Posterior vena cava (tissue), 2 donors: ENCODE measurements around the gene TRPM2. TPM values are rescaled to one million over a fixed set of nuclear protein-coding genes. Genes with fewer than 3 reads are reported as not detected.
A peak's percentile ranks its signal among the peaks of the same experiment; 100 is the strongest.

Source experiments
- DNase-seq: peaks from one replicate; pipeline ENCODE4 v3.0.0-alpha.2; 2020; ENCODE audit warnings: low spot score
- intact Hi-C, 2 donors: fragments of 100-400 bp; cut with DNase I; formaldehyde crosslinking; loops; one replicate each; pipeline versions ENCODE4 v1.14.1 to v1.14.2; 2022 to 2023
- long read RNA-seq, 2 donors: library from polyadenylated mRNA; unstranded; transcript quantifications; one replicate each; pipeline ENCODE4 v2.0.0, GENCODE V29; 2020 to 2021
- total RNA-seq, 2 donors: library from RNA; stranded (reverse); fragmentation: NEBNext Ultra II Directional; extraction: Animal tissue kit (Norgen Biotek cat#: 25700); gene quantifications; one replicate each; pipeline ENCODE4 v1.2.1, GENCODE V29; 2021
- donor health status: DM: yes; HTN: yes; CAD: no.
- donor health status: DM: yes; HTN: yes; CAD: no.

The TRPM2 gene
- total RNA-seq = 10 to 100 TPM in 1 of 2 donors, 1 to 10 TPM in 1; 7.7 to 11.3 TPM
- long read RNA-seq, donor 1, partial matches to known transcripts = 4 of 4 reads
- long read RNA-seq, donor 1, other reads (novel, unspliced or antisense) = 0 of 4 reads
- long read RNA-seq, donor 2, partial matches to known transcripts = 6 of 6 reads
- long read RNA-seq, donor 2, other reads (novel, unspliced or antisense) = 0 of 6 reads

DNA sequence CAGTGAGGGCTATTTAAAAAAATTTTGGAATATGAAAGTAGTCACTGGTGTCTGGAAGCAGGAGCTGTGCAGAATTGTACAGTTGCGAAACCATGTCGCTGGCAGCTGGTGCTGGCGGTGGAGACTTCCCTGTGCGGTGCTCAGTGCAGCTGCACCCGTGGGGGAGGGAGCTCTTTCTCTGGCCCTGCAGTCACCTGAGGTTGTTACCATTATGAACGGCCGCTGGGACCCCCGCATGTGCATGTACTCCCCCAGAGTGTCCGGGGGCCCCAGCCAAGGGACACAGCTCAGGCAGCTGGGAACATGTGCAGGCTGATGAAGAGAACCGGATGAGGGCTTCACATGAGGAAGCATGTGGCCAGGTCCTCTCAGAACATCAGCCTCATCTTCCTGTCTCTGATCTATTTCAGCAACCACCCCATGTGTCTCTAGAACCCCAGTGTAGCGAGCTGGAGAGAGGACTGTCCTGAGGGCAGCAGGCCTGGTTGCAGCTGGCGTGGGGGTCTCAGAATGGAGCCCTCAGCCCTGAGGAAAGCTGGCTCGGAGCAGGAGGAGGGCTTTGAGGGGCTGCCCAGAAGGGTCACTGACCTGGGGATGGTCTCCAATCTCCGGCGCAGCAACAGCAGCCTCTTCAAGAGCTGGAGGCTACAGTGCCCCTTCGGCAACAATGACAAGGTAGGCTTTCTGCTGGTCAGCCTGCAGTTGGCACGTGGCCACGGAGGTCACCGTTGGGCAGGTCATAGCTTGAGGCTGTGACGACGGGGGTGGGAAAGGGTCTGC, at the start of gene TRPM2:
TSS of gene TRPM2 (plus strand) at position 431 of the 780 bp plus-strand sequence. CDS start at position 511, 80 bp downstream.
- peak; percentile 92 for DNase-seq
- intact Hi-C loops = loop anchor here in 1 of 2 donors (10.0 kb wide), 1 partner anchor 51 kb away; no protein-coding TSS in a partner anchor

DNA sequence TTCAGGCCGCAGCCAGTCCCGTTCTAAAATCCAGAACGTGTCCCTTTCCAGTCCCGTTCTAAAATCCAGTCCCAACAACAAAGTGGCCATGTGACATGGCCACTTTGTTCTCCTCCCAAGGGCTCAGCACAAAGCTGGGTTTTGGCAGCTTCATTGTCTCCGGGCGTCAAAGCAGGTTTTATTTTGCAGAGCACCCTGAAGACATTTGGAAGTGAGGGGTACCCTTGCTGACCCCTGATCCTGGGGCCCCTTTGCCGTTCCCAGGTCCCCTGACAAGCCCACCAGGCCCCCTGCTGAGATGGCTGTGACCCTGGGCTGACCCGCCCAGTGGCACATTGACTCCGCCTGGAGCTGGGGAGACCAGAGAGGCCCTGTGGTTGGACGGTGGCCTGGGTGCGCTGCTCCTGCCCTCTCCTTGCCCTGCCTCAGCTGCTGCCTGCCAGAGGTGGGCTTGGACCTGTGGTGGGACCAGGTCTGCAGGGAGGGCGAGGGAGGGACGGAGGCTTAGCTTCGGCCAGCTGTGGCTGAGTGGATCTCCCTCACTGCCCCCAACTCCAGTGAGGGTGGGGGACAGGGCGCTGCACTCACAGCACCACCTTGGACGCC, 49.3 kb upstream of the TRPM2 start:
- intact Hi-C loops = loop anchor here in 1 of 2 donors (10.0 kb wide), 1 partner anchor 621 kb away; the partner anchor contains the start of gene ITGB2
- no peak for DNase-seq

DNA sequence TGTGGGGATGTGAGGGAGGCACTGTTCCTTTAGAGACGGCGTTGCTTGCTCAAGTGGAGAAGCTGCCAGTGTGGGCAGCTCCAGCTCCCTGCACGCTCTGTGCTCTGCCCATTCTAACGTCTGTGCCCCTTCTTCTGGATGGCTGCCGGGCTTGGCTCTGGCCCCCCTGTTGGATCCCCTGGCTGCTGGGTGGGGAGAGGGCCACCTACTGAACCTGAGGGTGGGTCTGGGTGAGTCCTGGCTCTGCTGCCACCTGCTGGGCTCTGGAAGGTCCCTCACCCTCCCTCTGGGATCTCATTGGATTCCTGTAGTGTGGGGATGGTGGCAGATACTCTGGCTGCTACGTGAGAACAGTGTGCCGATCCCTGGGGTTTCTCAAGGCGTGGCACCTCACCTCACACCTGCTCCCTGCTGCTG, 48.5 kb upstream of the TRPM2 start:
- intact Hi-C loops = loop anchor here in 1 of 2 donors (10.0 kb wide), 1 partner anchor 620 kb away; the partner anchor contains the start of gene ITGB2
- DNase-seq = no peak

DNA sequence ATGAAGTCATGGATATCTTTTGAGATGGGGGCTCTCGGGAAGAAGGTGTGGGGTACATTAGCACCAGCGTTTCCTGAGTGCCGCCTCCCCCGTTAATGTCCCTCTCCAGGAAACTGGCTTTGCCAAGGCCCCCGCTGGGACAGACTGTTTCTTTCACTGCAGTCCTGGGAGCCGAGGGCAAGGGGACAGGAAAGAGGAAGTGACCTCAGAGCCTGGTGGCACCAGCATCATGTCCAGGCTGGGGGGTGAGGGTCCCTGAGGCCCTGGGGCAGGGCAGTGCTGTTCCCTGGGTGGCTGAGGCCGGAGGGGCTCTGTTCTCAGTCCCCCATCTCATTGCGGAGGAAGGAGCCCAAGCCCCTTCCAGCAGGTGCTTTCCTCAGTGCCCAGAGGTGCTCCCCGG, 47.7 kb upstream of the TRPM2 start:
- intact Hi-C loops = loop anchor here in 1 of 2 donors (10.0 kb wide), 1 partner anchor 619 kb away; the partner anchor contains the start of gene ITGB2
- DNase-seq = no peak

DNA sequence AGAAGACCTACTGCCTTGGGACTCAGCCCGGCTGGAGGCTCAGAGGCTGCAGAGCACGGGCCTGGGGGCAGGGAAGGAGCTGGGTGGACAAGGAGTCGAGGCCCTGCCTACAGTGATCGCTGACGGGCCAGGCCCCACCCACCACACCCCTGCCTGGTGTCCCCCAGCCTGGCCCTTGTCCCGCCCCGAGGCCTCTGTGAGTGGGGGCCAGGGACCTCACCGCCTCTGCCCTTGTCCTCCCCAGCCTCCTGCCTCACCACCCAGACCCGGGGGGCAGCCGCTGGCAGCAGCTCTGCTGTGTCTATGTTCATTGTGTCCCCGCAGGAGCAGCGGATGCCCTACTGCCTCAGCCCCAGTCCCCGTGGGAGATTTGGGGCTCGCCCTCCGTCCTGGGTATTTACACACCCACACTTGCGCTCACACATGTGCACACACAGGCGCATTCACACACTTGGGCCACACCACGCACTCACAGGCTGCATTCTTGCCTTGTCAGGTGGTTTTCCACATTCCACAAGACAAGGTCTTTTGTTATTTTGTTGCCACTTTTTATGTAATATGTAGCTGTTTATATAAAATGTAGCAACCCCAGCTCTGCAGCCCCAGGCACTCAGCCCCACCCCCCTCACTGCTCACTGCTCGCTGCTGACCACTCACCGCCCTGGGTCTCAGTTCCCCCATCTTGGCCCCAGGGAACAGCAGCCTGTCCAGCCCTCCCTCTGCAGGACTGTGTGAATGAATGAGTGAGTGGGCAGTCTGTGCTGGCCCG, 46.3 kb upstream of the TRPM2 start:
- DNase-seq = no peak
- intact Hi-C loops = loop anchor here in 1 of 2 donors (10.0 kb wide), 1 partner anchor 618 kb away; the partner anchor contains the start of gene ITGB2

DNA sequence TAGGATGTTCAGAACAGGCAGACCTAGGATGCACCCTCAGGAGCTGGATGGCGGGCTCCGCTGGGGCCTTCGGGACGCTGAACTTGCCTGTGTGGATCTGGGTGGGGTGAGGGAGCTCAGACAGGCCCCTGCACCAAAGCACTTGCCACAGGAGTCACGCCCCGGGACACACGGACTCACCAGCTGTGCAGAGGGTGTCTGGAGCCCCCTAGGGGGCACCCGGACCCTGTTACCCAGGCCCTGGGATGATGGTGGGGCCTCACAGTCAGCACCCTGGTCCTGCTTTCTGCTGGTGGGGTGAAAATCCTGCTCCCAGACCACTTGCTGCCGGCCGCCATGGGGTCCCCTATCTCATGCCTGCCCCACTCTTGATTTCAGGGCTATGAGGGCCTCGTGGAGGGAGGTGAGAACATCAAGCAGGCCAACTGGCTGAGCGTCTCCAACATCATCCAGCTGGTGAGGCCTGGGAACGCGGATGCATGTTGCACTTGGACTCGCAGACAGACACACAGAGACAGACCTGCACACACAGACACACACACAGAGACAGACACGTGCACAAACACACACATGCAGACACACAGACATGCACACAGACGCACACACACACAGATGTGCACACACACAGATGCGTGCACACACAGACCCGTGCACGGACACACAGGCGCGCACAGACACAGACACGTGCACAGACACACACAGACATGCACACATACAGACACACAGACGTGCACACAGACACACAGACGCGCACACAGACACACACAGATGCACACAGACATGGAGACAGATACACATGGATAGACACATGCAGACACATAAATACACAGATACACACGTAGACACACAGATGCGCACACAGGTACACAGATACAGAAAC, 42.6 kb upstream of the TRPM2 start:
- DNase-seq = no peak

DNA sequence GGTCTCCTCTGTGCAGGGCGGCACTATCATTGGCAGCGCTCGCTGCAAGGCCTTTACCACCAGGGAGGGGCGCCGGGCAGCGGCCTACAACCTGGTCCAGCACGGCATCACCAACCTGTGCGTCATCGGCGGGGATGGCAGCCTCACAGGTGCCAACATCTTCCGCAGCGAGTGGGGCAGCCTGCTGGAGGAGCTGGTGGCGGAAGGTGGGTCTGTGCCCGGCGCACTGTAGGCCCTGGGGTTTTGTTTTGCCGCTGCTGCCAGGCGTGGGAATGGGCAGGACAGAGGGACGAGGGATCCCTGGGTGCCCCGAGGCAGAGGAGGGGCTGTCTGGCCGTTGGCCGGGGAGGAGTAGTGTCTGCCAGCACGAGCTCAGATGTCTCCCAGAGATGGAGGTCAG, 41.3 kb upstream of the TRPM2 start:
- DNase-seq = no peak
- intact Hi-C loops = no loop called here

More for the DNA sequence above, 42.6 kb upstream of the TRPM2 start:
- intact Hi-C loops = no loop called here

DNA sequence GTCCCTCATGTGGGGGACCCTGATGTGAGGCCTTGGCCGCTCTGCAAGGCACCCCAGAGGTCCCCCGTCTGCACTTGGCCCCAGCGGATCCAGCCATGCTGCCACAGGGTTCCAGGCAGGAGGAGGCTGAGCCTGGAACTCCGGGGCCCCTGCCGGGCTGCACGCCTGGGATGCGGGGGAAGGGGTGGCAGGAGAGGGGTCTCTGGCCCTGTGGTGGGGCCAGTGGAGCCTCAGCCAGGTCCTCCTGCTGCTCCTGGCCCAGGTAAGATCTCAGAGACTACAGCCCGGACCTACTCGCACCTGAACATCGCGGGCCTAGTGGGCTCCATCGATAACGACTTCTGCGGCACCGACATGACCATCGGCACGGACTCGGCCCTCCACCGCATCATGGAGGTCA, 40.7 kb upstream of the TRPM2 start:
- no peak for DNase-seq
- intact Hi-C loops = no loop called here

DNA sequence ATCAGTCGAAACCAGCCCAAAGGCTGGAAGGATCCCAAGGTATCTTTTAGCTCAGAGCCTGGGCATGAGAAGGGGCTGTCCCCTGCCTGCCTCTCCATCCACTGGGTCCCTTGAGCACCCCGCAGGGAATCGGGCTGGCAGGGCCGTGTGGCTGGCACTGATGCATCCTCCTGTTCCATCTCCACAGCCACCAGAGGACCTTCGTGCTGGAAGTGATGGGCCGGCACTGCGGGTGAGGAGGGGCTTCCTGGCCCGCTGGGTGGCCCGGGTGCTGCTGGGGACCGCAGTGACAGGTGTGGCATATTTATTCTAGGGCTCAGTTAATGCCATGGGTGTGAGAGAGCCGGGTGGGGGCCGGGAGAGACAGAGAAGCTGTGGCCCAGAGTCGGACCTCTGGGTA, 40.0 kb upstream of the TRPM2 start:
- intact Hi-C loops = no loop called here
- no peak for DNase-seq

DNA sequence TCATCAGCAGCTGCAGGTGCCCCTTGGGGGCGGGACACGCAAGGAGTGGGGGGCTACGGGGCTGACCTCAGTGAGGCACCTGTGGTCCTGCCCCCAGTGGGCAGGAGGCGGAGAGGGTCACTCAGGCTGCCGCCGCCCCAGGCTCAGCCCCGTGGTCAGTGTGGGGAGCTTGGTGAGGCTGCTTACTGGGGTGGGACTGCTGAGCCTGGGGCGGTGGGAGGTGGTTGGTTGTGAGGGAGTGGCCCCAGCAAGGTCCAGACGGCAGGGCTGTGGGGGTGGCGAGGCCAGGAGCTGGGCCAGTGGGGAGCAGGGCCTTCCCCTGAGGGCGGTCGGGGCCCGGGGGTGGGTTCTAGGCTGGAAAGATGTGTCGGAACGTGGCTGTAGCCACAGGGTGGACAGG, 39.3 kb upstream of the TRPM2 start:
- intact Hi-C loops = no loop called here
- no peak for DNase-seq

DNA sequence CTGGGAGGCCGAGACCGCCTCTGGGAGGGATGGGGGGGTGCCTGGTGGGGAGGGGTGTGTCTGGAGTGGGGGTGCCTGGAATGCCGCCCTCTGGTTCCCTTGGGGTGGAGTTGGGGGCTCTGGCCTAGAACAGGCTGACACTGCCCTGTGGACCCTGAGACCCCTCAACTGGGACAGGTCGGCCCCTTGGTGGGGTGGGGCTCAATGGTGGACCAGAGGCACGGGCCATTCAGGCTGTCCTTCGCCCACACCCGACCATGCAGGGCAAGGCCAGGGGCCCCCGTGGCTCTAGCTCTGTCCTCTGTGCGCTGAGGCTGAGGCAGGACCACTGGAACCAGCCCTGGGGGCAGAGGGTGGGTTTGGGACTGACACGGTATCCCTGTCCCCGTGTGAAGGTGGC, 38.9 kb upstream of the TRPM2 start:
- no peak for DNase-seq
- intact Hi-C loops = no loop called here

DNA sequence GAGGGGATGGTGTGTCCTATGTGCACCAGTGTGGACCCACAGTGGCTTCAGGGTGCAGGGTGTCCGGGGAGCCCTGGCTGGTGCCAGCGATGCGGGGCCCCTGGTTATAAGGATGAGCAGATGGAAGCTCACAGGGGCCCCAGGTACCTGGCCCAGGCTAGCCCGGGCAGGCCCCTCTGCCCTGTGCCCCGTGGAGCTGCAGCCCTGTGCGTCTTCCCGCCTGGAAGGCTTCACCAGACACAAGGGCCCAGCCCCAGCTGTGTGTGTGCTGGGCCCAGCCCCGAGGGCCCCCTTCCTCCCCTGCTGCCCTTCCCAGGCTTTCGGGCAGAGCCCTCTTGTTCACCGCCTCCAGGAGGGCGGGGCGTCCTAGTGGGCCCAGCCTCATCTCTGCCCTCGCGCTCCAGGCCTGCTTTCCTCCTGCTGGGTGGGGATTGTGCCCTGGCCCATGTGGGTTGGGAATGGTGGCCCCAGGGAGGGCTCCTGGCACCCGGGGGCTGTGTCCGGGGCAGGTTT, 37.7 kb upstream of the TRPM2 start:
- intact Hi-C loops = no loop called here

DNA sequence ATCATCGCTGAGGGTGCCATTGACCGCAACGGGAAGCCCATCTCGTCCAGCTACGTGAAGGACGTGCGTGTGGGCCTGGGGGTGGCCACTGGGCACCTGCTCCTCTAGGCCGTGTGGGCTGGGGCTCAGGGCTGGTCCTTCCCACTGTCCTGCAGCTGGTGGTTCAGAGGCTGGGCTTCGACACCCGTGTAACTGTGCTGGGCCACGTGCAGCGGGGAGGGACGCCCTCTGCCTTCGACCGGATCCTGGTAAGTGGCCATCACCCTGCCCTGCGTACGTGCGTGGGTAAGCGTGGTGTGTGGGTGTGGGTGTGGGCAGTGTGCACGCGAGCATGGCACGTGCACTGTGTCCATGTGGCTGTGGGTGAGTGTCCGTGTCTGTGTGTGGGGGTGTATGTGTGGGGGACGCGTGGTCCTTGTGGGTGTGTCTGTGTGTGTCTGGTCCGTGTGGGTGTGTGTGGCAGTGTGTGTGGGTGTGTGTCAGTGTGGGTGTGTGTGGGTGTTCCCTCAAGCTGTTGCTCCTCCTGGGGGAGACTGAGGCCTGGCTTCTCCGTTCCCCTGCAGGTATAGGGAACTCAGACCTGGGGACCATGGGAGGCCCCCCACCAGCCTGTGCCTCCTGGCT, 37.0 kb upstream of the TRPM2 start:
- intact Hi-C loops = no loop called here
- no peak for DNase-seq

More for the DNA sequence above, 37.7 kb upstream of the TRPM2 start:
- DNase-seq = no peak

DNA sequence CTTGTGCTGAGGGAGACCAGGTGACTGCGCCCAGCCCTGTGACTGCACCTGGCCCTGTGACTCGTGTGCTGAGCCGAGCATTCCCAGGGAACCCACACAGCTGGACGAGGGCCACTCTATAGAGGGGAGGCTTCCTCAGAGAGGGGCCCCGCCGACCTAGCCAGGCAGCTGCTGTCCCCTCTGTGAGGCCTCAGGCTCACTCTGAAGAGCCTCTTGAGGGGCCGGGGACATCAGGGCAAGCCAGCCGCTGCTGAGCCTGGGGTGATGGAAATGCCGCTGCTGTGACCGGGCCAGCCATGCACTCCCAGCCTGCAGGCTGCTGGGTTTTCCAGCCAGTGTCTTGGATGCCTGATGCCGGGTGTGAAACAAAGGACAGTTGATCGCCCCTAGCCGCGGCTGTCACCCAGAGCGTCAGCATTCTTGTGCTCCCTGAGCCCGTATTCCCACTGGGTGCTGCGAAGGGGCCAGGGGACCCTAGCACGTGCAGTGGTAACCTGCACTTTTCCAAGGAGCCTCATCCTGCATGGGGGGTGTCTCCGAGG, 36.1 kb upstream of the TRPM2 start:
- DNase-seq = no peak
- intact Hi-C loops = no loop called here

DNA sequence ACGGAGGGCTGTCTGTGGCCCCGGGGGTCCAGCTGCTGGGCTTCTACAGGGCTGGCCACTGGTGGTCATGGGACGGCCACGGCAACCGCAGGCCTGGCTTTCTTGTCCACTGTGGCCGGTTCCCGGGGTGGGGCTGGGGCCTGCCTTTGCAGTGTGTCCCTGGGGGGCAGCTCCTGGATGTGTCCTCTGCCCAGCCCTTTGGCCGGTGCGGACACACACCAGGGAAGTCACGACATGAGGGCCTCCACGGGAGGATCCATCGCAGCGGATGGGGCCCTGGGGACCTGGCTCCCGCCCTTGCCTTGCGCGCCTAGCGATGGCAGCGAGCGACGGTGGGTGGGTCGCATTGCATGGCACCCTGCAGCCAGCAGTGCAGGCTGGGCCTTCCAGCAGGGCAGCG, 35.5 kb upstream of the TRPM2 start:
- DNase-seq = no peak
- intact Hi-C loops = no loop called here

DNA sequence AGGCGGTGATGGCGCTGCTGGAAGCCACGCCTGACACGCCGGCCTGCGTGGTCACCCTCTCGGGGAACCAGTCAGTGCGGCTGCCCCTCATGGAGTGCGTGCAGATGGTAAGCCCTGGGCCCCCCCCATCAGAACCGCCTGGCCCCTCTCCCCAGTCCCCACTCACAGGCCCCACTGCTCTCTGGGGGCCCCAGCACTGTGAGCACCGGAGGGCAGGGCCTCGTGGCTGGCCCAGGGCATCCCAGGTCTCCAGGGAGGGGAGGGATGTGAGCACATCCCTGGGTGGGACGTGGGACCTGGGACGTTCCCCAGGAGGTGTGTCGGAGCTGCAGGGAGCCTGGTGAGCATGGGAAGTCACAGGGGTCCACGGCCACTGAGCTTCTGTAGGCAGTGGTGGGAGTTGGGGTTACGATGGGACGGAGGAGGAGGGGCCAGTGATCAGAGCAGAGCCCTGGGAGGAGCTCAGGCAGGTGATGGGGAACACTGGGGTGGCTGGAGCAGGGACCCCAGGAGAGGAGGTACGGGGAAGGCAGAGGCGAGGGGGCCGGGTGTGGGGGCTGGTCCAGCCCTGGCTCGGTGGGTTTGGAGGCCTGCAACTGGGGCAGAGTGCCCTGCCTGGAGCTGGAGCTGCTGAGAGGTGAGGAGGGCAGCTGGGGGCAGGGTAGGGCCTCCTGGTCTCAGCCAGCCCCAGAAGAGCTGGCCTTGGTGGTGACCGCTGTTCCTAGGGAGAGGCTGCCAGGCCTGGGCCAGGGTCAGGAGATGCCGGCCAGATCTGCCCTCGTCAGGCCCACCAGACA, 34.7 kb upstream of the TRPM2 start:
- DNase-seq = no peak
- intact Hi-C loops = no loop called here
